ENCODE measurements around the gene WDFY1.

DNA sequence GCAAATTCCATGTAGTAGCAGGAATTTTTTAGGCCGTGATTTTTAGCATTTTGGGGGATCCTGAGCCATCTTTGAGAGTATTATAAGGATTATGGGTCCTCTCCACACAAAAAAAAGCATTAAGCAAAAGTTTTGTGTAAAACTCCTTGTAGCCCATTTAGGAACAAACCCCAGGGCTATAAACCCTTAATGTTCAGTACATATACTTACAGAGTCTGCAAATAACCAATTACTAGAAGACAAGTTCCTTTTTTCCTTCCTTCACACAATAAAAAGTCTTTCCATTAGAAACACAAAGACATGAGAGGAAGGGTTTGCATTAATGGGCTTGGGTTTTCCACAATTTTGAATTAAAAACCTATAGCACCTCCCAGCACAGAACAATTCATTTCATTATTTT, 44.6 kb downstream of the WDFY1 start:
- TF ChIP-seq, protein P1, sequence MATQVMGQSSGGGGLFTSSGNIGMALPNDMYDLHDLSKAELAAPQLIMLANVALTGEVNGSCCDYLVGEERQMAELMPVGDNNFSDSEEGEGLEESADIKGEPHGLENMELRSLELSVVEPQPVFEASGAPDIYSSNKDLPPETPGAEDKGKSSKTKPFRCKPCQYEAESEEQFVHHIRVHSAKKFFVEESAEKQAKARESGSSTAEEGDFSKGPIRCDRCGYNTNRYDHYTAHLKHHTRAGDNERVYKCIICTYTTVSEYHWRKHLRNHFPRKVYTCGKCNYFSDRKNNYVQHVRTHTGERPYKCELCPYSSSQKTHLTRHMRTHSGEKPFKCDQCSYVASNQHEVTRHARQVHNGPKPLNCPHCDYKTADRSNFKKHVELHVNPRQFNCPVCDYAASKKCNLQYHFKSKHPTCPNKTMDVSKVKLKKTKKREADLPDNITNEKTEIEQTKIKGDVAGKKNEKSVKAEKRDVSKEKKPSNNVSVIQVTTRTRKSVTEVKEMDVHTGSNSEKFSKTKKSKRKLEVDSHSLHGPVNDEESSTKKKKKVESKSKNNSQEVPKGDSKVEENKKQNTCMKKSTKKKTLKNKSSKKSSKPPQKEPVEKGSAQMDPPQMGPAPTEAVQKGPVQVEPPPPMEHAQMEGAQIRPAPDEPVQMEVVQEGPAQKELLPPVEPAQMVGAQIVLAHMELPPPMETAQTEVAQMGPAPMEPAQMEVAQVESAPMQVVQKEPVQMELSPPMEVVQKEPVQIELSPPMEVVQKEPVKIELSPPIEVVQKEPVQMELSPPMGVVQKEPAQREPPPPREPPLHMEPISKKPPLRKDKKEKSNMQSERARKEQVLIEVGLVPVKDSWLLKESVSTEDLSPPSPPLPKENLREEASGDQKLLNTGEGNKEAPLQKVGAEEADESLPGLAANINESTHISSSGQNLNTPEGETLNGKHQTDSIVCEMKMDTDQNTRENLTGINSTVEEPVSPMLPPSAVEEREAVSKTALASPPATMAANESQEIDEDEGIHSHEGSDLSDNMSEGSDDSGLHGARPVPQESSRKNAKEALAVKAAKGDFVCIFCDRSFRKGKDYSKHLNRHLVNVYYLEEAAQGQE (IDR thresholded peaks at IDR 0.05; ENCODE audit: insufficient read depth in 1 of 2, low read depth in 2 of 2, low read length in 2 of 2), result no peak
- TF ChIP-seq TAF1 (IDR thresholded peaks at IDR 0.05; ENCODE audit: borderline replicate concordance, insufficient read depth, low read length) (no peak), SIN3A (IDR thresholded peaks at IDR 0.05; ENCODE audit: borderline replicate concordance, insufficient read depth, low read length) (no peak)
